ENCODE results near the gene THSD1. TPM values are rescaled to one million over a fixed set of nuclear protein-coding genes. Genes with fewer than 3 reads are reported as not detected.
"Not testable (repeated sequence)": the region's sequence is repeated elsewhere in the genome, so short reads cannot be mapped to it uniquely, and the experiment has no call there.

Gene THSD1
- total RNA-seq, 2 donors from 2014 or later = 1.3 TPM

GRCh38 chr13:52377898-52378297 is 28.1 kb downstream of the THSD1 start:
- no peaks in the 10 kb centered on the region for H3K27me3 ChIP-seq
- no peak for TF ChIP-seq POLR2A (IDR thresholded peaks at IDR 0.05)
- no peaks in the 10 kb centered on the region for H3K9me3 ChIP-seq
- no peaks in the 10 kb centered on the region for H3K36me3 ChIP-seq (replicated peaks in 1 of 2; ENCODE audit: insufficient read depth in 1 of 2, low read depth in 2 of 2)
- 93 to 98% methylated on average over 13 to 21 of the region's 21 CpGs for WGBS, 2 donors
- intact Hi-C loops (cut with DNase I) = no loop called here
- DNase-seq (no peak), ATAC-seq (no peak)
- no peak overlapping the region for H3K4me3 ChIP-seq
- H3K27ac ChIP-seq = no peak overlapping the region
- H3K4me1 ChIP-seq = no peaks in the 10 kb centered on the region

GRCh38 chr13:52374873-52375411 is 31.0 kb downstream of the THSD1 start:
- Histone ChIP-seq H3K27me3 (no peaks in the 10 kb centered on the region), H3K27ac (no peak overlapping the region), H3K36me3 (replicated peaks in 1 of 2; ENCODE audit: insufficient read depth in 1 of 2, low read depth in 2 of 2) (no peaks in the 10 kb centered on the region), H3K4me3 (no peak overlapping the region), H3K4me1 (no peaks in the 10 kb centered on the region), H3K9me3 (no peaks in the 10 kb centered on the region)
- 21 to 30% methylated on average over 1 of the region's 1 CpG for WGBS, 2 donors
- intact Hi-C loops (cut with DNase I) = no loop called here
- TF ChIP-seq POLR2A (IDR thresholded peaks at IDR 0.05) = no peak
- TF ChIP-seq, protein P1, sequence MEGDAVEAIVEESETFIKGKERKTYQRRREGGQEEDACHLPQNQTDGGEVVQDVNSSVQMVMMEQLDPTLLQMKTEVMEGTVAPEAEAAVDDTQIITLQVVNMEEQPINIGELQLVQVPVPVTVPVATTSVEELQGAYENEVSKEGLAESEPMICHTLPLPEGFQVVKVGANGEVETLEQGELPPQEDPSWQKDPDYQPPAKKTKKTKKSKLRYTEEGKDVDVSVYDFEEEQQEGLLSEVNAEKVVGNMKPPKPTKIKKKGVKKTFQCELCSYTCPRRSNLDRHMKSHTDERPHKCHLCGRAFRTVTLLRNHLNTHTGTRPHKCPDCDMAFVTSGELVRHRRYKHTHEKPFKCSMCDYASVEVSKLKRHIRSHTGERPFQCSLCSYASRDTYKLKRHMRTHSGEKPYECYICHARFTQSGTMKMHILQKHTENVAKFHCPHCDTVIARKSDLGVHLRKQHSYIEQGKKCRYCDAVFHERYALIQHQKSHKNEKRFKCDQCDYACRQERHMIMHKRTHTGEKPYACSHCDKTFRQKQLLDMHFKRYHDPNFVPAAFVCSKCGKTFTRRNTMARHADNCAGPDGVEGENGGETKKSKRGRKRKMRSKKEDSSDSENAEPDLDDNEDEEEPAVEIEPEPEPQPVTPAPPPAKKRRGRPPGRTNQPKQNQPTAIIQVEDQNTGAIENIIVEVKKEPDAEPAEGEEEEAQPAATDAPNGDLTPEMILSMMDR (IDR thresholded peaks at IDR 0.05) = no peak
- ATAC-seq = no peak
- DNase-seq = no peak

- ATAC-seq (no peak), DNase-seq (no peak)
- no peaks in the 10 kb centered on the region for H3K36me3 ChIP-seq (replicated peaks in 1 of 2; ENCODE audit: insufficient read depth in 1 of 2, low read depth in 2 of 2)
- no peaks in the 10 kb centered on the region for H3K27me3 ChIP-seq
- no peak for TF ChIP-seq POLR2A (IDR thresholded peaks at IDR 0.05)
- TF ChIP-seq, protein P1 (IDR thresholded peaks at IDR 0.05) = no peak
- WGBS, 2 donors = 81 to 83% methylated on average over 4 of the region's 4 CpGs
- no peak overlapping the region for H3K27ac ChIP-seq
- no peaks in the 10 kb centered on the region for H3K9me3 ChIP-seq
- intact Hi-C loops (cut with DNase I) = no loop called here
- H3K4me1 ChIP-seq = no peaks in the 10 kb centered on the region
- no peak overlapping the region for H3K4me3 ChIP-seq
Measured at GRCh38 chr13:52374389-52374788, 31.6 kb downstream of the THSD1 start.

DNA sequence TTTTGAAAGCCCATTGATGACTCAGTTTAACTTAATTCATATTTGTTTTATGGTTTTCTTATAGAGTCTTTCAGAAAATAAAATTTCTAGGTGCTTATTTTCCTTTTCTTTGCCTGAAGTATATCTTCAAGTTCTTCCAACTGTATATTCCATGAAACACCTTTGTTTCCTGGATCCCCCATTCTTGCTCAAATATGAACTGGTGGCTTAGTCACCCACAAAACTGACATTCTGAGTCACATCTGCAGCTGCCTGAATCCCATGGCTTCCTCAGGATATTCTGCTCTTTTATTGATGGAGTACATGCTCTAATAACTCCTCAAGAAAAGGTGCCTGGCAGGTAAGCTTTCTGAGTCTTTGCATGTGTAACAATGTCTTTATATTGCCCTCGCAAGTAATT is 32.7 kb downstream of the THSD1 start:
- ATAC-seq, H3K27ac ChIP-seq: not testable (repeated sequence)
- 86 to 94% methylated on average over 1 of the region's 1 CpG for WGBS, 2 donors

DNA sequence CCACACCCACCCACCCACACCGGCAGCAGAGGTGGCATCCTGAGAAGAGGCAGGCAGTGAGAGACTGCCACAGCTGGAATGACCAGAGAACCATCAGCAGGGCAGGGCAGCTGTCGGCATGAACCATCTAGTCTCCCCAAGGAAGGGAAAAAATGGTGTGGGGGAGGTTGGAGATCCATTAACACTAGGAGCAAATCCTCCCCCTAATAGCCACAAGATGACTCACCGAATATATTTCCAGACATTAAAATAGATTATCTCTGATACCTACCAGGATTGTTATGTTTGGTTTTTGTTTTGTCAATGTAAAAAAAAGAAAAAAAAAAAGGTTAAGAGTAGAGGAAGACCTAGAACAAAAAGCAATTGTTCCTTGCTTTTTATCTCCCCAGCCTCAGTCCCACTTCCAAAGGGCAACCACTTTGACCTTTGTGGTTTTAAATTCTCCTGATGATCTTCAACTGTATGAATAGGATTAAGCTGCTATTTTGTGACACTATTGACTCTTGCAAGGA is 34.2 kb downstream of the THSD1 start:
- intact Hi-C loops (cut with DNase I) = no loop called here
- H3K27ac ChIP-seq = no peak overlapping the region
- ATAC-seq = no peak
- H3K9me3 ChIP-seq = no peaks in the 10 kb centered on the region
- no peak for TF ChIP-seq POLR2A (IDR thresholded peaks at IDR 0.05)
- H3K4me1 ChIP-seq = no peaks in the 10 kb centered on the region
- no peak overlapping the region for H3K4me3 ChIP-seq
- H3K27me3 ChIP-seq = no peaks in the 10 kb centered on the region
- no peaks in the 10 kb centered on the region for H3K36me3 ChIP-seq (replicated peaks in 1 of 2; ENCODE audit: insufficient read depth in 1 of 2, low read depth in 2 of 2)
- DNase-seq = no peak
- WGBS, 2 donors = 32 to 33% methylated on average over 3 of the region's 3 CpGs

More for the DNA sequence above, 32.7 kb downstream of the THSD1 start:
- H3K4me3 ChIP-seq; H3K4me1 ChIP-seq; H3K27me3 ChIP-seq; intact Hi-C loops (cut with DNase I); H3K36me3 ChIP-seq (replicated peaks in 1 of 2; ENCODE audit: insufficient read depth in 1 of 2, low read depth in 2 of 2); DNase-seq; H3K9me3 ChIP-seq: not testable (repeated sequence)

DNA sequence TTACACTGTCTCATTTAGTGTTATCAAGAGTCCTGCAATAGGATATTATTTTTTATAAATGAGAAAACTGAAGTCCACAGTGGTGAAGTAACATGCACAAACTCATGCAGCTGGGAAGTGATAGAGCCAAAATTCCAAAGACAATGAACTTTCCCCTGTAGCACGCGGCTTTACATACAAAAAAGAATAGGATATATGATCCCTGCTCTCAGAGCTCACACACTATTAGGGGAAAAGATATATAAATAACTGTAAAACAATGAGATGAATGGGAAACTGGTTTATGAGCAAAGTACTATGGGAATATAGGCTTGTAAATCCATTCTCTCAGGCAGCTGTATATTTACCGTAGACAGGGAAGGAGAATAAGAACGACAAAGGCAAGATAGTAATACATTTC is 39.7 kb downstream of the THSD1 start:
- no peak overlapping the region for H3K4me3 ChIP-seq
- no peaks in the 10 kb centered on the region for H3K9me3 ChIP-seq
- DNase-seq (no peak), ATAC-seq (no peak)
- no peak for TF ChIP-seq POLR2A (IDR thresholded peaks at IDR 0.05)
- TF ChIP-seq, protein P1 (IDR thresholded peaks at IDR 0.05) = no peak
- H3K4me1 ChIP-seq = no peaks in the 10 kb centered on the region
- no peaks in the 10 kb centered on the region for H3K27me3 ChIP-seq
- H3K27ac ChIP-seq = no peak overlapping the region
- intact Hi-C loops (cut with DNase I) = no loop called here
- H3K36me3 ChIP-seq (replicated peaks in 1 of 2; ENCODE audit: insufficient read depth in 1 of 2, low read depth in 2 of 2) = no peaks in the 10 kb centered on the region
- WGBS, 2 donors = 82 to 86% methylated on average over 4 of the region's 4 CpGs

DNA sequence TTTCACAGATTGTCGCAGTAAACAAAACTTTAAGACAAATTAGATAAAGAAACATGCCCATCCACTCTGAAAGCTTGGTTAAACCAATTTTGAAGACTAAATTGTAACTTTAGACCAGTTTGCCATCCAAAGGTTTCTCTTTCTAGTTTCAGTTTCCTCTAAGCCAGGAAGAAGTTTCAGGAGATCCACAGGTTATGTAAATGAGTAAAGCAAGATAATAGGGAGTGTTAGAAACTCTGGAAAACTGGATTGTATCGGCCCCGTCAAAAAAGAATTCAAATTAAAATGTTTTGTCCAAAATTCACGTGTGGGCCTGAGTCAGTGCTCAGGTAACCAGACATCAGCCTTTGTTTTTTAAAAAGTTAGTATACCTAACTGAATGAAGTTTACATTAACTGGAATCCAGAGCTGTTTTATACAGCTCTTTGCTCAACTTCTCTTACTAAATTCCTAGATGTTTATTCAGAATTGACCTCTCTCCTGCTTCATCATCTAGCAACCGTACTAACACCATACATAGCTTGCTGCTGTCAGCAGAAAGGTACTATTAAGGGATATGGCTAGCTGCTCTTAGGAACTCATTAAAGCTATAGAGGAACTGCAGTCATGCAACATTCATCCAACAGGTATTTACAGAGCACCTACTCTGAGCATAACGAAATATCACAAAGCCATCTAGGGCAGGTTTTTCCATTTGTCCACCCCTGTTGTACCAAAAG is 43.6 kb downstream of the THSD1 start:
- H3K27ac ChIP-seq; H3K9me3 ChIP-seq; H3K27me3 ChIP-seq; H3K4me1 ChIP-seq; ATAC-seq; H3K36me3 ChIP-seq (replicated peaks in 1 of 2; ENCODE audit: insufficient read depth in 1 of 2, low read depth in 2 of 2); DNase-seq; intact Hi-C loops (cut with DNase I); H3K4me3 ChIP-seq: not testable (repeated sequence)
- WGBS, 2 donors = 74 to 78% methylated on average over 4 of the region's 6 CpGs
